ENCODE results near the gene RTP3.
"Not testable (repeated sequence)": the region's sequence is repeated elsewhere in the genome, so short reads cannot be mapped to it uniquely, and the experiment has no call there.

Gene RTP3

DNA sequence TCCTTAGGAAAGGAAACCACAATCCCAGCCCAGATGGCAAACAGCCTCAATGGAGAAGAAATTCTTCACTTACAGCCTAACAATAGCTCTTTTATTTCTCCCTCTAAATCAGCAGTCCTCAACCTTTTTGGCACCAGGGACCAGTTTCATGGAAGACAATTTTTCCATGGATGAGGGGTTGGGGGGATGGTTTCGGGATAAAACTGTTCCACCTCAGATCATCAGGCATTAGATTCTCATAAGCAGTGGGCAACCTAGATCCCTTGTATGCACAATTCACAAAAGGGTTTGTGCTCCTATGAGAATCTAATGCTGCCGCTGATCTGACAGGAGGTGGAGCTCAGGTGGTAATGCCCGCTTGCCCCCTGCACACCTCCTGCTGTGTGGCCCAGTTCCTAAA lies 50.8 kb downstream of the RTP3 start:
- not testable (repeated sequence) for DNase-seq (ENCODE audit: low spot score)

DNA sequence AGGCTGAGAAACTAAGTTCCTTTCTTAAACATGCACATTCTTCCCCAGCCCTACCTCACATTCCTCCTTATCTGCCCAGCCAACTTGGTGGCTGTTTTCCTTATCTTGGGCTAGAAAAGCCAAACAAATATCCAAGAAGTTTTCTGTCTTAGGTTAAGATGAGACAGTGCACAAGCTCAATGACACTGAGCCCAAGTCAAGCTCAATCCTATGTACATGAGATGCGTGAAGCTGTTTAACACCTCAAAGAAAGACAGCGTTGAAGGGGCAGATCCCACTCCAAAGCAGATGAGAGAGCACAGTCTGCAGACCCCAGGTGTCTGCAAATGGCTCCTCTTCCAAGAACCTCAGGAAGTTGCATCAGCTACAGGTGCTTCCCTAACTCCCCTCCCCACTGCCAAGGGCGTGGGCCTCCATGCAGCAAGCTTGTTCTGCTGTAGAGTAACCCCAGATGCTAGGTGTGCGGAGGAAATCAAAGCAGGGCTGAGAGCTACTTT lies 51.7 kb downstream of the RTP3 start:
- no peak for DNase-seq (ENCODE audit: low spot score)

DNA sequence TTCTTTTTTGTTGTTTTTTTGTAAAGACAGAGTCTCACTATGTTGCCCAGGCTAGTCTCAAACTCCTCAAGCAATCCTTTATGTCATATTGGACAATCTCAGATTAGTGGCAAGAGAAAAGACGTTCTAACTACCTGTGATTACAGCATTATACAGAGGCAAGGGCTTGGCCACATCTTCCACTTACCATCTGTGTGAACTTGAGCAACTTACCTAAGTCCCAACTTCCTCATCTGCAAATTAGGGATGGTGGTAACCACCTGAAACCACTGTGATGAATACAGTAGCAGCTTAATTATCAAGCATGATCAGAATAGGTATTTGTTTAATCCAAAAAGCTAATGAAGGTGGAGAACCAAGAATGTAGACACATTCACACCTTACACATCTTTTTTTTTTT lies 52.2 kb downstream of the RTP3 start:
- DNase-seq (ENCODE audit: low spot score): no peak
